GM15510 (cell line): ENCODE results near the gene SH3GLB1.

Experiments
- POLR2A ChIP-seq: IDR thresholded peaks from 3 replicates; pipeline ENCODE4 v1.6.1; 2011; ENCODE audit warnings: borderline replicate concordance; ENCODE audit not compliant: insufficient read length; ENCODE audit errors: extremely low read depth

SH3GLB1 gene

GRCh38 chr1:86757272-86757984, 53.1 kb downstream of the SH3GLB1 start:
- TF ChIP-seq POLR2A = no peak

GRCh38 chr1:86758570-86758969, 54.2 kb downstream of the SH3GLB1 start:
- no peak for TF ChIP-seq POLR2A

GRCh38 chr1:86760199-86760598, 55.8 kb downstream of the SH3GLB1 start:
- TF ChIP-seq POLR2A = no peak

GRCh38 chr1:86762336-86762735, 58.0 kb downstream of the SH3GLB1 start:
- no peak for TF ChIP-seq POLR2A

GRCh38 chr1:86764523-86764922, 60.1 kb downstream of the SH3GLB1 start:
- no peak for TF ChIP-seq POLR2A

GRCh38 chr1:86765073-86765472, 60.7 kb downstream of the SH3GLB1 start:
- no peak for TF ChIP-seq POLR2A

- no peak for TF ChIP-seq POLR2A
These were observed 61.3 kb downstream of the SH3GLB1 start for GRCh38 chr1:86765674-86766073.

- no peak for TF ChIP-seq POLR2A
These were observed 64.2 kb downstream of the SH3GLB1 start for GRCh38 chr1:86768554-86768953.

GRCh38 chr1:86769065-86769464, 64.7 kb downstream of the SH3GLB1 start:
- no peak for TF ChIP-seq POLR2A

- TF ChIP-seq POLR2A = no peak
These were observed 69.2 kb downstream of the SH3GLB1 start for GRCh38 chr1:86773341-86774288.

GRCh38 chr1:86774305-86775295, 70.2 kb downstream of the SH3GLB1 start:
- TF ChIP-seq POLR2A = no peak

GRCh38 chr1:86775395-86775794, 71.0 kb downstream of the SH3GLB1 start:
- TF ChIP-seq POLR2A = no peak

GRCh38 chr1:86776108-86776507, 71.7 kb downstream of the SH3GLB1 start:
- TF ChIP-seq POLR2A = no peak

GRCh38 chr1:86778569-86779239, 74.3 kb downstream of the SH3GLB1 start:
- no peak for TF ChIP-seq POLR2A
